RPMI7951 (cell line): Measurements from ENCODE around the gene GRB10. TPM values are rescaled to one million over a fixed set of nuclear protein-coding genes. Genes with fewer than 3 reads are reported as not detected.

Source experiments
- DNase-seq: peaks from one replicate; pipeline ENCODE4 v3.0.0-alpha.2; 2012; ENCODE audit warnings: low read depth
- total RNA-seq: library from RNA; depleted of rRNA; stranded (reverse); fragments of >200 nt; shearing (Covaris generic); gene quantifications from 2 replicates; pipeline ENCODE4 v1.2.3, GENCODE V29; 2014; rRNA removed

GRB10 gene
- 44.9 and 51.7 TPM in 2 replicates for total RNA-seq

GRCh38 chr7:50782375-50783208 lies at the start of gene GRB10:
Gene GRB10, minus strand, starts transcription at chr7:50782896. Its CDS starts 50,574 bp downstream, at chr7:50732322.
- DNase-seq, result peak; percentile 61

DNA sequence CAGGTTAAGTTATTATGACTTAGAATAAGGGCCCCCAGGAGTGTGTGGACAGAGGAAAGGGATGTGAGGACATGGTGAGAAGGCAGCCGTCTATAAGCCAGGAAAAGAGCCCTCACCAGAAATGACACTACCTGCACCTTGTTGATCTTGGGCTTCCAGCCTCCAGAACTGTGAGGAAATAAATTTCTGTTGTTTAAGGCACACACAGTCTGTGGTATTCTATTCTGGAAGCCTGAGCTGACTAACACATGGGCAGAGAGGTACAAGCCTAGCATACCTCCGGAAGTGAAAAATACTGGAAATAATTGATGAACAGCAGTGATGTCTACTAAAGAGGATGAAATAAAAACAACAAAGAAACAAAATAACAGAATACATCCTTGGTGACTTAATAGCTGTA lies 46.1 kb upstream of the GRB10 start:
- DNase-seq, result peak; percentile 38

DNA sequence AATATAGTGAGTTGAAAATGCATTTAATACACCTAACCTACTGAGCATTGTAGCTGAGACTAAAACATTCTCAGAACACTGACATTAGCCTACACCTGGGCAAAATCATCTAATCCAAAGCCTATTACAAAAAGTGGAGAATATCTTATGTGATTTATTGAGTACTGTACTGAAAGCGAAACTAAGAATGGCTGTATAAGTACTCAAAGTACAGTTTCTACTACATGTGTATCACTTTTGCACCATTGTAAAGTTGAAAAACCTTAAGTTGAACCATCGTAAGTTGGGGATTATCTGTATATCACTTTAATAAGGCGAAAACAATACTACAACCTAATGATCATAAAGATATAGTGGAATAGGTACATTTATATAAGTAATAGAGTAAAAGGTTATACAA lies 45.4 kb upstream of the GRB10 start:
- DNase-seq, result no peak

GRCh38 chr7:50827281-50827680 lies 44.6 kb upstream of the GRB10 start:
- DNase-seq, result no peak

DNA sequence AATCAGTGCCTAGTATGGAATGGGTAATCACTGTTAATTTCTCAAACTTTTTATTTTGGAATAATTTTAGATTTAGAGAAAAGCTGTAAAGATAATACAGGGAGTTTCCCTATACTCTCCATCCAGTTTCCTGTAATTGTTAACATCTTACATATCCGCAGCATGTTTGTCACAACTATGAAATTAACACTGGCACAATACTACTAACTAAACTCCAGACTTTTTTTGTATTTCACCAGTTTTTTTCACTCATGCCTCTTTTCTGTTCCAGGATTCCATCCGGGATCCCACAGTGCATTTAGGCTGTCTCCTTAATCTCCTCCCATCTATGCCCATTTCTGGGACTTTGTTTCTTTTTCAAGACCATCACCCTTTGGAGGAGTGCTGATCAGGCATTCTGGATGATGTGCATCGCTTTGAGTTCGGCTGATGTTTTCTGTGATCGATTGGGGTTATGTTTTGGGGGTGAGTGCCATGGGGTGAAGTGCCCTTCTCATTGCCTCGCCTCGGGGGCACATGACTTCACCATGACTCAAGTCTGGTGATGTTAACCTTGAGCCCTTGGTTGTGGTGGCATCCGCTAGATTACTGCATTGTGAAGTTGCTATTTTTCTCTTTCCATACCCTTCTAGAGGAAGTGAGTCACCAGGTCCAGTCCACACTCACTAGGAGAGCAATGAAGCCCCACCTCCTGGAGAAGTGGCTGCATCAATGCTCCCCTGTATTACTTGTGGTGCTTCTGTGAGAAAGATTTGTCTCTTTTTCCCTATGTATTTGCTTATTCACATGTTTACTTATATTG lies 43.9 kb upstream of the GRB10 start:
- peak; percentile 99 for DNase-seq

- no peak for DNase-seq
Observed at GRCh38 chr7:50825465-50825864, 42.8 kb upstream of the GRB10 start.

- DNase-seq, result peak; percentile 71
Observed at GRCh38 chr7:50824882-50825281, 42.2 kb upstream of the GRB10 start.

DNA sequence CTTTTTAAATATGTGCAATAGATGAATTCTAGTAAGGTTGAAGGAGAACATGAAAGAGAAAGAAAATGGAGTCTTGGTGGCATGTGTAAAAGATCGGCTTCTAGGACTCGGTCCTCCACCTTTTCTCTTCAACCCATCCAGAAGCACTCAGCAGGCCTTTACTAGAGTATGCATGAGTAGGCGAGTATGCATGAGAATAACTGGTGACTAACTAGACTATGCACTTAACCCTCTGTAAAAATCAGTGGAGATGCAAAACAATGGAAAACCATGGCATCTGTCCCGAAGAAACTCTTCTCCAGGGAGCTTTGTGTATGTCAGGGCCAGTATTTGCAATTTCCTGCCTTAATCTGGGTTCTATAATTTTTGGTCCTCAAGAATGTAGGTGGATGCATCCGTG lies 40.0 kb upstream of the GRB10 start:
- DNase-seq, result peak; percentile 36

- DNase-seq, result no peak
Observed at GRCh38 chr7:50822110-50822509, 39.4 kb upstream of the GRB10 start.

- peak; percentile 82 for DNase-seq
Observed at GRCh38 chr7:50821457-50822008, 38.8 kb upstream of the GRB10 start.

- DNase-seq, result no peak
Observed at GRCh38 chr7:50818324-50818723, 35.6 kb upstream of the GRB10 start.

DNA sequence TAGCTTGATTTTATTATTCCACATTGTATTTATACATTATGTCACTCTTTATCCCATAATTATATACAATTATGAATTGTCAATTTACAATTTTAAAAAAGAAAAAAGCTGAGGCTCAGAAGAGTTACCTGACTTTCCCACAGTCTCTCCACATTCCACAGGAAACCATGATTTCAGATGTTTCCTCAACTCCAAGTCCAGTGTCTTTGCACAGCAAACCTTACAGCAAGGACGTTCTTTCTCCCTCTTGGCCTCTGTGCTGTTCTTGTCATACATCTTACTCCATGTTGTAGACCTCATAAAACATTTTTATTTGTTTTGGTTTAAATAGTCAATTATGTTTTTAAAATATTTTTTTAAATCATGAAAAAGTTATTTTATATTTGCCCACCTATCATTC lies 34.9 kb upstream of the GRB10 start:
- no peak for DNase-seq

GRCh38 chr7:50815138-50815537 lies 32.4 kb upstream of the GRB10 start:
- no peak for DNase-seq

DNA sequence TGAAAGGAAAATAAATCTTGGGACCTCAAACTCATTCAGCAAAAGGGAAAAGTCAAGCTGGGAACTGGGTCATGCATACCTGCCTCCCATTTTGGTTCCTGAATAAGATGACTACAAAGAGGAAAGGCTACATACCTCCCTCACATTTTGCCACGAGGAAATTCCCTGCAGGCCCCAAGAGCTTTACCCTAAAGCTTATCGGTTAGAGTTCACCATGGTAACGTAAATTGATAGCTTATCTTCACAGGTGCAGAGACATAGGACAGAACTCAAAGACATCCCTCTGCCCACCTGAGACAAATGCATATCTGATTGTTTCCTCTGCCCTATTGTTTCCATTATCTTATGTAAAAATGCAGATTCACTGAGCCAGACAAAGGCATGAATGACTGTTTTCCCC lies 31.5 kb upstream of the GRB10 start:
- DNase-seq, result no peak

- peak; percentile 89 for DNase-seq
Observed at GRCh38 chr7:50812841-50813475, 30.3 kb upstream of the GRB10 start.

GRCh38 chr7:50812094-50812493 lies 29.4 kb upstream of the GRB10 start:
- DNase-seq, result no peak

DNA sequence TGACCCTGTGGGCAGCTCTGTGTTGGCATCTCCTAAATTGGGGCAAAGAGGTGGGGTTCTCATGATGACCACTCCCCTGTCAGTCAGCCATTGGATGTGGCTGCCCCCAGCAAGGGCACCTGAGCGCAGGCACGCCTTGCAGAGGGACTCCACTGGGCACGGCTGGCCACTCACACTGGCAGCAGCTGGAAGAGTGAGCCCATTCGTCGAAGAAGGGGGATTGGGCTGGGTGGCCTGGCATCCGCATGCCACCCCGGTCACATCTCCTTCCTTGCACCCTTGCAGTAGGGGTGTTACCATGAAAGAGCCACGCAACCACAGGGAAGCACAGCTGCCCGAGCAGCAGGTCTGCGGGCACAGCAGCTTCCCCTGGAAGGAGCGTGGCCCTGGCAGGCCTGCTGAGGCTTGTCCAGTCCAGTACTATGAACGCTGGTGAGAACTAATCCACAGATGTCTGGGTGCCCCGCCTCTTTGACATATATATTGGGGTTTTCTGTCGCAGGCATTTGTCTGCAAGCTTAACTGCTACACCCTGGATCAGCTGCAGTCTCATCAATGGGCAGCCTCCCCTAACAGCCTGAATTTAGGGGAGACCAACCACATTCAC lies 25.7 kb upstream of the GRB10 start:
- no peak for DNase-seq

- DNase-seq, result no peak
Observed at GRCh38 chr7:50807026-50807730, 24.5 kb upstream of the GRB10 start.

GRCh38 chr7:50806143-50806542 lies 23.4 kb upstream of the GRB10 start:
- DNase-seq, result no peak

- DNase-seq, result peak; percentile 84
Observed at GRCh38 chr7:50805447-50806125, 22.9 kb upstream of the GRB10 start.
